GM12865 (cell line): ENCODE measurements around the gene TXNDC11.

Experiments used
- DNase-seq: peaks from one replicate; pipeline ENCODE4 v3.0.0; 2010; ENCODE audit warnings: low read depth
- H3K4me3 ChIP-seq: 2 replicates; pipeline ENCODE4 v1.5.1; 2011; ENCODE audit warnings: mild to moderate bottlenecking, low read depth, low read length, control low read depth
- CTCF ChIP-seq: IDR thresholded peaks from 2 replicates; pipeline ENCODE4 v1.5.1; 2011; ENCODE audit warnings: low read length, control low read depth, low read depth, inconsistent platforms; ENCODE audit not compliant: insufficient read depth; ENCODE audit errors: missing control alignments

The TXNDC11 gene

GRCh38 chr16:11630046-11630767, 112.5 kb downstream of the TXNDC11 start:
- no peak for TF ChIP-seq CTCF
- H3K4me3 ChIP-seq = no peak overlapping the region
- no peak for DNase-seq
